ENCODE data around the gene OSBPL7.

DNA sequence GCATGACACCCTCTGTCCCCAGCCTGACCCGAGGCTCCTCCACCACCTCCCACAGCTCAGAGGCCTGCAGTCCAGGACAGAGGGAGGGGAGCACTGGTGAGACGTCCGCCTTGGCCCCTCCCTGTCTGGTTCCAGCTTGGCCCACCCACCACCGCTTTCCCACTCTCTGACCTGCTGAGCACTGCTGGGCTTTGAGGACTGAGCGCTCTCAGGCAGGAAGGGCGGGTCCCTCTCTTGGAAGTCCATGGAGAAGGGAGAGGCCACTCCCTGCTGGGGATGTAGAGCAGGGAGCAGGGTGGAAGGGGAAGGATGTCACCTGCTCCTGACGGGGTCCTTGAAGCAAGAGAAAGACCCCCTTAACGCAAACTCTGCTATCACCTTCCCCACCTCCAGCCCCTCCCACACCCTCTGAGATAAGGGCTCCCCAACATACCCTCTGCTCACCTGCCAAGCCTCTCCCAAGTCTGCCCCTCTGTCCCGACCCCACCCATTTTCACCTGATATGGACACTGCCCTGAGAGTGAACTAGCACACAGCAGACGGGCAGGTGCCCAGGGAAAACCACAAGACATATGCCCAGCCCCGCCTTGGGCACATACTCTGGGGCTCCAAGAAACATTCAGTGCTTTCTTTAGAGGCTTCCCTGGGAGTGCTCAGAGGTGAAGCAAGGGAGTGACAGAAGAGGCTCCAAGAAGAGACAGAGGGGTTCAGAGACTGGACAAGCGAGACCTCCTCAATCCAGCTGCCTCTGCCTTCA, 1.4 kb downstream of the OSBPL7 start:
- TF ChIP-seq CTCF (IDR thresholded peaks at IDR 0.05): no peak
- TF ChIP-seq POLR2AphosphoS5 (IDR thresholded peaks at IDR 0.05; ENCODE audit: low read depth, low read length): no peak
- no peak for TF ChIP-seq SIN3A (IDR thresholded peaks at IDR 0.05; ENCODE audit: borderline replicate concordance, insufficient read depth, low read depth, low read length)
- no peak for TF ChIP-seq REST (IDR thresholded peaks at IDR 0.05; ENCODE audit: insufficient read depth in 1 of 2, low read depth in 2 of 2, low read length in 1 of 2)
- no peak for TF ChIP-seq TCF7L2 (IDR thresholded peaks at IDR 0.05; ENCODE audit: low read depth, low read length)

Data from Panc1 (cell line).